Body of pancreas (tissue), 4 donors: Measurements from ENCODE around the gene THG1L. TPM values are rescaled to one million over a fixed set of nuclear protein-coding genes. Genes with fewer than 3 reads are reported as not detected.

Experiments
- ATAC-seq: fragments of 150-250 bp; one replicate; pipeline ENCODE4 v1.9.1; 2016
- DNase-seq, 4 donors: peaks; one replicate each; pipeline ENCODE4 v3.0.0-alpha.2; 2019
- H3K27ac ChIP-seq, 4 donors: fragments of 200-600 bp; sonication (generic); 1 replicate in 3 of 4; 2 replicates in 1 of 4; pipeline versions ENCODE4 v1.5.1 to v1.6.1; 2016 to 2019; ENCODE audit warnings: mild to moderate bottlenecking in 1 of 4, mixed read lengths in 1 of 4, moderate library complexity in 1 of 4
- H3K27me3 ChIP-seq, 2 donors: fragments of 200-600 bp; sonication (generic); one replicate each; pipeline ENCODE4 v1.6.0; 2016; ENCODE audit warnings: mild to moderate bottlenecking in 1 of 2
- H3K36me3 ChIP-seq, 2 donors: fragments of 200-600 bp; sonication (generic); replicated peaks in 1 of 2; 2 replicates each; pipeline ENCODE4 v1.5.1; 2016; ENCODE audit warnings: low read depth in 2 of 2; ENCODE audit not compliant: insufficient read depth in 1 of 2
- H3K4me1 ChIP-seq: fragments of 200-600 bp; sonication (generic); one replicate; pipeline ENCODE4 v1.6.0; 2016
- H3K4me3 ChIP-seq, 2 donors: fragments of 200-600 bp; sonication (generic); 1 replicate in 1 of 2; 2 replicates in 1 of 2; pipeline ENCODE4 v1.5.1; 2016 to 2019
- H3K9me3 ChIP-seq, 3 donors: fragments of 200-600 bp; sonication (generic); 1 replicate in 2 of 3; 2 replicates in 1 of 3; pipeline ENCODE4 v1.5.1; 2016
- CTCF ChIP-seq, 7 experiments: fragments of 450-650 bp in 4 of 7; fragments of 200-600 bp in 3 of 7; sonication (generic) in 3 of 7; IDR thresholded peaks; one replicate each; pipeline ENCODE4 v1.5.1; 2016 to 2019; ENCODE audit warnings: antibody characterized with exemption in 7 of 7
- POLR2A ChIP-seq, 3 donors: fragments of 450-650 bp; IDR thresholded peaks; one replicate each; pipeline ENCODE4 v1.6.1; 2016; ENCODE audit warnings: antibody characterized with exemption in 3 of 3, mild to moderate bottlenecking in 2 of 3
- WGBS, 2 donors: methylation state at CpG; one replicate each; pipeline ENCODE4 v1.1.5; 2017; 5-methylcytosine and 5-hydroxymethylcytosine counted together
- intact Hi-C: fragments of 100-400 bp; cut with DNase I; formaldehyde crosslinking; loops from one replicate; pipeline ENCODE4 v1.15.1; 2023
- total RNA-seq, 2 donors: library from RNA; depleted of rRNA; stranded (reverse); fragments of >200 nt; gene quantifications; one replicate each; pipeline ENCODE4 v1.1.0, GENCODE V29; 2016

Gene THG1L
- total RNA-seq, 2 donors from 2014 or later, result 4.4 to 12.5 TPM

GRCh38 chr5:157766442-157766841 lies 35.2 kb downstream of the THG1L start:
- Histone ChIP-seq H3K9me3 (no peaks in the 10 kb centered on the region), H3K4me3 (no peak overlapping the region), H3K27me3 (no peaks in the 10 kb centered on the region), H3K4me1 (peaks cover 9% of the 10 kb centered on the region), H3K36me3 (no peaks in the 10 kb centered on the region), H3K27ac (no peak overlapping the region)
- 89 to 94% methylated on average over 7 of the region's 7 CpGs for WGBS, 2 donors
- TF ChIP-seq POLR2A (IDR thresholded peaks at IDR 0.05) (no peak), CTCF (IDR thresholded peaks at IDR 0.05) (no peak)
- ATAC-seq (no peak), DNase-seq (no peak)
- intact Hi-C loops, result no loop called here

- no peaks in the 10 kb centered on the region for H3K27me3 ChIP-seq
- intact Hi-C loops, result no loop called here
- TF ChIP-seq CTCF (IDR thresholded peaks at IDR 0.05) (no peak), POLR2A (IDR thresholded peaks at IDR 0.05) (no peak)
- ATAC-seq (no peak), DNase-seq (no peak)
- no peaks in the 10 kb centered on the region for H3K9me3 ChIP-seq
- no peak overlapping the region for H3K4me3 ChIP-seq
- H3K4me1 ChIP-seq, result peaks cover 6% of the 10 kb centered on the region
- H3K36me3 ChIP-seq, result no peaks in the 10 kb centered on the region
- H3K27ac ChIP-seq, result no peak overlapping the region
- WGBS, 2 donors, result 63 to 69% methylated on average over 1 of the region's 1 CpG
These were observed 35.7 kb downstream of the THG1L start for GRCh38 chr5:157766902-157767301.

GRCh38 chr5:157767689-157768088 lies 36.5 kb downstream of the THG1L start:
- intact Hi-C loops, result no loop called here
- 84 to 90% methylated on average over 3 of the region's 3 CpGs for WGBS, 2 donors
- Histone ChIP-seq H3K4me3 (no peak overlapping the region), H3K36me3 (no peaks in the 10 kb centered on the region), H3K27me3 (no peaks in the 10 kb centered on the region), H3K4me1 (no peaks in the 10 kb centered on the region), H3K9me3 (no peaks in the 10 kb centered on the region), H3K27ac (no peak overlapping the region)
- ATAC-seq (no peak), DNase-seq (no peak)
- no peak for TF ChIP-seq POLR2A (IDR thresholded peaks at IDR 0.05)
- TF ChIP-seq CTCF (IDR thresholded peaks at IDR 0.05), result no peak

GRCh38 chr5:157770665-157771064 lies 39.4 kb downstream of the THG1L start:
- intact Hi-C loops, result no loop called here
- Histone ChIP-seq H3K9me3 (no peaks in the 10 kb centered on the region), H3K27ac (no peak overlapping the region), H3K4me1 (no peaks in the 10 kb centered on the region), H3K27me3 (no peaks in the 10 kb centered on the region), H3K4me3 (no peak overlapping the region), H3K36me3 (no peaks in the 10 kb centered on the region)
- DNase-seq (no peak), ATAC-seq (no peak)
- 91 to 97% methylated on average over 3 to 4 of the region's 4 CpGs for WGBS, 2 donors
- TF ChIP-seq CTCF (IDR thresholded peaks at IDR 0.05) (no peak), POLR2A (IDR thresholded peaks at IDR 0.05) (no peak)

- ATAC-seq (no peak), DNase-seq (no peak)
- Histone ChIP-seq H3K27me3 (no peaks in the 10 kb centered on the region), H3K9me3 (no peaks in the 10 kb centered on the region), H3K36me3 (no peaks in the 10 kb centered on the region), H3K4me3 (no peak overlapping the region), H3K4me1 (no peaks in the 10 kb centered on the region), H3K27ac (no peak overlapping the region)
- 62 to 64% methylated on average over 10 of the region's 10 CpGs for WGBS, 2 donors
- intact Hi-C loops, result no loop called here
- no peak for TF ChIP-seq POLR2A (IDR thresholded peaks at IDR 0.05)
- no peak for TF ChIP-seq CTCF (IDR thresholded peaks at IDR 0.05)
These were observed 40.9 kb downstream of the THG1L start for GRCh38 chr5:157772127-157772526.
